Bronchial epithelial cell (primary cell): ENCODE results near the gene THRB. TPM values are rescaled to one million over a fixed set of nuclear protein-coding genes. Genes with fewer than 3 reads are reported as not detected.
A peak's percentile ranks its signal among the peaks of the same experiment; 100 is the strongest.
"Not testable (repeated sequence)": the region's sequence is repeated elsewhere in the genome, so short reads cannot be mapped to it uniquely, and the experiment has no call there.

ENCODE experiments used
- DNase-seq: peaks from one replicate; pipeline ENCODE4 v3.0.0-alpha.2; 2010; ENCODE audit warnings: low read depth
- FAIRE-seq: peaks from 2 replicates; lab custom pipeline; 2011; peaks lifted over from hg19 to GRCh38; lab: Jason Lieb, UNC
- H3K27me3 ChIP-seq: 2 replicates; pipeline ENCODE4 v1.5.1; 2011; ENCODE audit warnings: low read length; ENCODE audit not compliant: control insufficient read depth, insufficient read depth
- H3K36me3 ChIP-seq: 2 replicates; pipeline ENCODE4 v1.5.1; 2011; ENCODE audit warnings: low read length; ENCODE audit not compliant: control insufficient read depth, insufficient read depth
- H3K4me3 ChIP-seq: 2 replicates; pipeline ENCODE4 v1.5.1; 2011; ENCODE audit warnings: mild to moderate bottlenecking, low read depth, low read length, control low read depth
- CTCF ChIP-seq: IDR thresholded peaks from 2 replicates; pipeline ENCODE4 v1.5.1; 2011; ENCODE audit warnings: mild to moderate bottlenecking, moderate library complexity, low read length, control low read depth, inconsistent platforms; ENCODE audit not compliant: insufficient read depth, severe bottlenecking
- total RNA-seq: library from RNA; depleted of rRNA; stranded (reverse); fragments of >200 nt; gene quantifications from 2 replicates; pipeline ENCODE4 v1.2.1, GENCODE V29; 2014

THRB gene
- total RNA-seq, 1 donor from 2014 or later: 7.6 TPM

- Histone ChIP-seq H3K36me3 (no peaks in the 10 kb centered on the region), H3K4me3 (no peak overlapping the region), H3K27me3 (no peaks in the 10 kb centered on the region)
- peak; percentile 17 for DNase-seq
- no peak for FAIRE-seq
- TF ChIP-seq CTCF: no peak
Measured at GRCh38 chr3:24111711-24112110, 382.9 kb downstream of the THRB start.

GRCh38 chr3:24110051-24110450 lies 384.6 kb downstream of the THRB start:
- FAIRE-seq (no peak), DNase-seq (peak; percentile 15)
- no peak overlapping the region for H3K4me3 ChIP-seq
- H3K27me3 ChIP-seq: no peaks in the 10 kb centered on the region
- no peak for TF ChIP-seq CTCF
- H3K36me3 ChIP-seq: no peaks in the 10 kb centered on the region

GRCh38 chr3:24101676-24102168 lies 392.9 kb downstream of the THRB start:
- FAIRE-seq (no peak), DNase-seq (peak; percentile 65)
- no peak for TF ChIP-seq CTCF
- no peak overlapping the region for H3K4me3 ChIP-seq
- no peaks in the 10 kb centered on the region for H3K27me3 ChIP-seq
- no peaks in the 10 kb centered on the region for H3K36me3 ChIP-seq

- Histone ChIP-seq H3K4me3 (no peak overlapping the region), H3K36me3 (no peaks in the 10 kb centered on the region), H3K27me3 (no peaks in the 10 kb centered on the region)
- DNase-seq (no peak), FAIRE-seq (no peak)
- TF ChIP-seq CTCF: no peak
Measured at GRCh38 chr3:24100696-24101402, 393.8 kb downstream of the THRB start.

- no peaks in the 10 kb centered on the region for H3K36me3 ChIP-seq
- no peak overlapping the region for H3K4me3 ChIP-seq
- H3K27me3 ChIP-seq: no peaks in the 10 kb centered on the region
- no peak for TF ChIP-seq CTCF
- FAIRE-seq (no peak), DNase-seq (no peak)
Measured at GRCh38 chr3:24096695-24097290, 397.9 kb downstream of the THRB start.

GRCh38 chr3:24096271-24096670 lies 398.4 kb downstream of the THRB start:
- no peak for FAIRE-seq

GRCh38 chr3:24094818-24095217 lies 399.8 kb downstream of the THRB start:
- not testable (repeated sequence) for FAIRE-seq, H3K4me3 ChIP-seq, H3K36me3 ChIP-seq, DNase-seq, H3K27me3 ChIP-seq

More at GRCh38 chr3:24096271-24096670, 398.4 kb downstream of the THRB start:
- DNase-seq: no peak
- TF ChIP-seq CTCF: no peak
- no peak overlapping the region for H3K4me3 ChIP-seq
- no peaks in the 10 kb centered on the region for H3K27me3 ChIP-seq
- H3K36me3 ChIP-seq: no peaks in the 10 kb centered on the region
